ENCODE data around the gene MRPS18B. TPM values are rescaled to one million over a fixed set of nuclear protein-coding genes. Genes with fewer than 3 reads are reported as not detected.

Gene MRPS18B
- total RNA-seq, 1 experiment from 2014 or later = 120 TPM

GRCh38 chr6:30598912-30599624 lies 18.6 kb upstream of the MRPS18B start:
- no peak for DNase-seq (ENCODE audit: unreplicated experiment)
- peaks cover 78% of the 10 kb centered on the region for H3K36me3 Mint-ChIP-seq (ENCODE audit: insufficient read depth, unreplicated experiment)
- H3K4me3 Mint-ChIP-seq (ENCODE audit: unreplicated experiment) = no peak overlapping the region
- no peaks in the 10 kb centered on the region for H3K27me3 Mint-ChIP-seq (ENCODE audit: insufficient read depth, unreplicated experiment)
- no peaks in the 10 kb centered on the region for H3K9me3 Mint-ChIP-seq (ENCODE audit: unreplicated experiment)
- H3K27ac Mint-ChIP-seq (ENCODE audit: low read depth, unreplicated experiment) = no peak overlapping the region
- H3K4me1 Mint-ChIP-seq (ENCODE audit: insufficient read depth, unreplicated experiment) = no peaks in the 10 kb centered on the region
- intact Hi-C loops (cut with micrococcal nuclease) = no loop called here
- ChIA-PET CTCF (interaction anchor here (0.7 to 3.2 kb wide), 6 partner anchors 11 to 123 kb away, joined by 3 to 23 read pairs (median 4); partner anchors contain the start of gene ABCF1), POLR2A (interaction anchor here (0.9 to 7.3 kb wide), 8 partner anchors 7 to 36 kb away, joined by 3 to 107 read pairs (median 12); partner anchors contain the start of genes MRPS18B and PPP1R10)
- BruUV-seq (replicated peaks) = no TSS peak
- no peak for TF ChIP-seq CTCF (IDR thresholded peaks at IDR 0.05; ENCODE audit: unreplicated experiment)

GRCh38 chr6:30599625-30600324 lies 17.9 kb upstream of the MRPS18B start:
- ChIA-PET POLR2A (interaction anchor here (0.7 to 7.3 kb wide), 8 partner anchors 9 to 114 kb away, joined by 3 to 107 read pairs (median 4); partner anchors contain the start of genes MRPS18B and PPP1R10), CTCF (interaction anchor here (0.6 to 2.4 kb wide), 4 partner anchors 10 to 172 kb away, joined by 3 to 8 read pairs (median 4); no protein-coding TSS in a partner anchor)
- Mint-ChIP-seq H3K4me3 (ENCODE audit: unreplicated experiment) (no peak overlapping the region), H3K4me1 (ENCODE audit: insufficient read depth, unreplicated experiment) (no peaks in the 10 kb centered on the region), H3K9me3 (ENCODE audit: unreplicated experiment) (no peaks in the 10 kb centered on the region), H3K27me3 (ENCODE audit: insufficient read depth, unreplicated experiment) (no peaks in the 10 kb centered on the region), H3K27ac (ENCODE audit: low read depth, unreplicated experiment) (no peak overlapping the region), H3K36me3 (ENCODE audit: insufficient read depth, unreplicated experiment) (peaks cover 80% of the 10 kb centered on the region)
- peak; percentile 12 for DNase-seq (ENCODE audit: unreplicated experiment)
- intact Hi-C loops (cut with micrococcal nuclease) = no loop called here
- BruUV-seq (replicated peaks) = no TSS peak
- TF ChIP-seq CTCF (IDR thresholded peaks at IDR 0.05; ENCODE audit: unreplicated experiment) = no peak

DNA sequence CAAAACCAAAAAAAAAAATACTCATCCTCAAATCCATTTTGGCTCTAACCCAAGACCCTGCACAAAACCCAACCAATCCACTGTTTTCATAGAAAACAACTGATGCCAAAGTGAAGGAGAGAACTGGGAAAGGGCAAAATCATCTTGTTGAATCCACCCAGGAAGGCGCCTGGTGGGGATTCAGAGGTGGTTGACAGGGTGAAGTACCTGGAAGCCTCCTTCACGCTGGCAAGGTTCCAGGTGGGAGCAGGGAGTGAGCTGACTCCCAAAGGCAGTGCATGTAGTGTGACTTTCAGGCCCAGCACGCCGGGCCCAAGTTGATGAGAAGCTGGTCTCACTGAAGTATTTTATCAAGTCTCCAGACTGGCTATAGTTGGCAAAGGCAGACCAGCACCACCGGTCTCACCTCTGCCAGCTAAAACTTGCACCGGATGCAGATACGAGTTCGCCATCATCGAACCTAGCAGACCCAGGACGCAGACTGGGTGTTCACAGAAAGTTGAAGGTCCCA lies 17.1 kb upstream of the MRPS18B start:
- POLR2A ChIA-PET = interaction anchor here (0.7 to 7.3 kb wide), 7 partner anchors 10 to 115 kb away, joined by 3 to 107 read pairs (median 11); partner anchors contain the start of genes MRPS18B and PPP1R10
- Mint-ChIP-seq H3K9me3 (ENCODE audit: unreplicated experiment) (no peaks in the 10 kb centered on the region), H3K4me3 (ENCODE audit: unreplicated experiment) (no peak overlapping the region), H3K36me3 (ENCODE audit: insufficient read depth, unreplicated experiment) (peaks cover 85% of the 10 kb centered on the region), H3K27me3 (ENCODE audit: insufficient read depth, unreplicated experiment) (no peaks in the 10 kb centered on the region), H3K4me1 (ENCODE audit: insufficient read depth, unreplicated experiment) (no peaks in the 10 kb centered on the region), H3K27ac (ENCODE audit: low read depth, unreplicated experiment) (no peak overlapping the region)
- peak; percentile 20 for DNase-seq (ENCODE audit: unreplicated experiment)
- no peak for TF ChIP-seq CTCF (IDR thresholded peaks at IDR 0.05; ENCODE audit: unreplicated experiment)
- TSS peak; percentile 9 for BruUV-seq (replicated peaks)
- CTCF ChIA-PET = interaction anchor here (0.6 to 2.4 kb wide), 3 partner anchors 12 to 172 kb away, joined by 3 to 8 read pairs (median 3); no protein-coding TSS in a partner anchor
- intact Hi-C loops (cut with micrococcal nuclease) = no loop called here

DNA sequence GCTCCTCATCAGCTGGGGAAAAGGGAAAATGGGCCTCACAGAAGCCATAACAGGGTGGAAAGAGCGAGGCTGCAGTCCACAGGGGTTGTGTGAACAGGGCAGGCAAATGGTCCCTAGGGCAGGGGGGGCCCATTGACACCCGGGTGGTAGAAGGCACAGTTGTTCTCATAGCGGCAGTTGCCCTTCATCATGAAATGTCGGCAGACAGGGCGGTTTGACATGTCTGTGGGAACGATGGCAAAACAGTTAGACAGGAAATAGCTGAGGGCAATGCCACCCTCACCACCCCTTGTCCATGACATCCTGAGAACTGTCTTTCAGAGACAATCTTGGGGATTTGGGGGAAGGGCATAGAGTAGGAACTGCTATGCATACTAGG lies 16.2 kb upstream of the MRPS18B start:
- ChIA-PET CTCF (interaction anchor here (2.4 kb wide), 1 partner anchor 11 kb away, joined by 8 read pairs; no protein-coding TSS in a partner anchor), POLR2A (interaction anchor here (1.6 to 7.3 kb wide), 5 partner anchors 9 to 31 kb away, joined by 4 to 107 read pairs (median 11); no protein-coding TSS in a partner anchor)
- H3K36me3 Mint-ChIP-seq (ENCODE audit: insufficient read depth, unreplicated experiment) = peaks cover 94% of the 10 kb centered on the region
- TF ChIP-seq CTCF (IDR thresholded peaks at IDR 0.05; ENCODE audit: unreplicated experiment) = no peak
- H3K4me3 Mint-ChIP-seq (ENCODE audit: unreplicated experiment) = no peak overlapping the region
- no peaks in the 10 kb centered on the region for H3K9me3 Mint-ChIP-seq (ENCODE audit: unreplicated experiment)
- DNase-seq (ENCODE audit: unreplicated experiment) = no peak
- intact Hi-C loops (cut with micrococcal nuclease) = no loop called here
- no TSS peak for BruUV-seq (replicated peaks)
- H3K4me1 Mint-ChIP-seq (ENCODE audit: insufficient read depth, unreplicated experiment) = no peaks in the 10 kb centered on the region
- no peaks in the 10 kb centered on the region for H3K27me3 Mint-ChIP-seq (ENCODE audit: insufficient read depth, unreplicated experiment)
- H3K27ac Mint-ChIP-seq (ENCODE audit: low read depth, unreplicated experiment) = no peak overlapping the region
